ENCODE measurements around the gene SLAMF9. TPM values are rescaled to one million over a fixed set of nuclear protein-coding genes. Genes with fewer than 3 reads are reported as not detected.

The SLAMF9 gene
- total RNA-seq, 1 experiment from 2014 or later = not detected

DNA sequence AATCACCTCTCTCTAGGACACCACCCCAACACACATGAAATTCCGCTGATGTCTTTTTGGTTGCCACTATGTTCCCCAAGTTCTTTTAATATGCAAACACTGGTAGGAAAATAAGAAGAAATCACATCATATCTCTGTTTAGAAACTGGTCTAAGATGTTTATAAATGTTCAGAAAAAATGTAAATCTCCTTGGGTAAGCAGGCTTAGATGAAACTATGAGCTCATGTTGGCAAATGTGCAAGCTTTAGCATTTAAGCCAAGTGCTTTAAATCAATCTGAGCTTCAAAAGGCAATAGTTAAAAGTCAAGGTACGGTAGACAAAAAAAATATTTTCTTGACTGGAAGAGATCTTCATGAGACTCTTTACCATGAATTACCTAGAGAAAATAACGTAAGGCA lies 25.2 kb upstream of the SLAMF9 start:
- ATAC-seq (no peak), DNase-seq (ENCODE audit: low read depth, low spot score) (no peak)
- no peak overlapping the region for H3K4me2 ChIP-seq (ENCODE audit: low read length)
- BruUV-seq (replicated peaks) = no TSS peak
- H3K9ac ChIP-seq (ENCODE audit: low read length) = no peak overlapping the region
- intact Hi-C loops (cut with micrococcal nuclease) = no loop called here
- TF ChIP-seq YY1 (IDR thresholded peaks at IDR 0.05; ENCODE audit: extremely low read depth, insufficient replicate concordance, low read depth, low read length) = no peak
- TF ChIP-seq, protein P1, sequence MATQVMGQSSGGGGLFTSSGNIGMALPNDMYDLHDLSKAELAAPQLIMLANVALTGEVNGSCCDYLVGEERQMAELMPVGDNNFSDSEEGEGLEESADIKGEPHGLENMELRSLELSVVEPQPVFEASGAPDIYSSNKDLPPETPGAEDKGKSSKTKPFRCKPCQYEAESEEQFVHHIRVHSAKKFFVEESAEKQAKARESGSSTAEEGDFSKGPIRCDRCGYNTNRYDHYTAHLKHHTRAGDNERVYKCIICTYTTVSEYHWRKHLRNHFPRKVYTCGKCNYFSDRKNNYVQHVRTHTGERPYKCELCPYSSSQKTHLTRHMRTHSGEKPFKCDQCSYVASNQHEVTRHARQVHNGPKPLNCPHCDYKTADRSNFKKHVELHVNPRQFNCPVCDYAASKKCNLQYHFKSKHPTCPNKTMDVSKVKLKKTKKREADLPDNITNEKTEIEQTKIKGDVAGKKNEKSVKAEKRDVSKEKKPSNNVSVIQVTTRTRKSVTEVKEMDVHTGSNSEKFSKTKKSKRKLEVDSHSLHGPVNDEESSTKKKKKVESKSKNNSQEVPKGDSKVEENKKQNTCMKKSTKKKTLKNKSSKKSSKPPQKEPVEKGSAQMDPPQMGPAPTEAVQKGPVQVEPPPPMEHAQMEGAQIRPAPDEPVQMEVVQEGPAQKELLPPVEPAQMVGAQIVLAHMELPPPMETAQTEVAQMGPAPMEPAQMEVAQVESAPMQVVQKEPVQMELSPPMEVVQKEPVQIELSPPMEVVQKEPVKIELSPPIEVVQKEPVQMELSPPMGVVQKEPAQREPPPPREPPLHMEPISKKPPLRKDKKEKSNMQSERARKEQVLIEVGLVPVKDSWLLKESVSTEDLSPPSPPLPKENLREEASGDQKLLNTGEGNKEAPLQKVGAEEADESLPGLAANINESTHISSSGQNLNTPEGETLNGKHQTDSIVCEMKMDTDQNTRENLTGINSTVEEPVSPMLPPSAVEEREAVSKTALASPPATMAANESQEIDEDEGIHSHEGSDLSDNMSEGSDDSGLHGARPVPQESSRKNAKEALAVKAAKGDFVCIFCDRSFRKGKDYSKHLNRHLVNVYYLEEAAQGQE (IDR thresholded peaks at IDR 0.05; ENCODE audit: low read depth) = no peak
- TF ChIP-seq, protein P2, sequence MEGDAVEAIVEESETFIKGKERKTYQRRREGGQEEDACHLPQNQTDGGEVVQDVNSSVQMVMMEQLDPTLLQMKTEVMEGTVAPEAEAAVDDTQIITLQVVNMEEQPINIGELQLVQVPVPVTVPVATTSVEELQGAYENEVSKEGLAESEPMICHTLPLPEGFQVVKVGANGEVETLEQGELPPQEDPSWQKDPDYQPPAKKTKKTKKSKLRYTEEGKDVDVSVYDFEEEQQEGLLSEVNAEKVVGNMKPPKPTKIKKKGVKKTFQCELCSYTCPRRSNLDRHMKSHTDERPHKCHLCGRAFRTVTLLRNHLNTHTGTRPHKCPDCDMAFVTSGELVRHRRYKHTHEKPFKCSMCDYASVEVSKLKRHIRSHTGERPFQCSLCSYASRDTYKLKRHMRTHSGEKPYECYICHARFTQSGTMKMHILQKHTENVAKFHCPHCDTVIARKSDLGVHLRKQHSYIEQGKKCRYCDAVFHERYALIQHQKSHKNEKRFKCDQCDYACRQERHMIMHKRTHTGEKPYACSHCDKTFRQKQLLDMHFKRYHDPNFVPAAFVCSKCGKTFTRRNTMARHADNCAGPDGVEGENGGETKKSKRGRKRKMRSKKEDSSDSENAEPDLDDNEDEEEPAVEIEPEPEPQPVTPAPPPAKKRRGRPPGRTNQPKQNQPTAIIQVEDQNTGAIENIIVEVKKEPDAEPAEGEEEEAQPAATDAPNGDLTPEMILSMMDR (IDR thresholded peaks at IDR 0.05 in 2 of 3, conservative IDR thresholded peaks at IDR 0.05 in 1 of 3; ENCODE audit: borderline replicate concordance in 1 of 3, insufficient read depth in 1 of 3, low read depth in 2 of 3, low read length in 2 of 3) = no peak
- no peak overlapping the region for H3K27ac ChIP-seq (ENCODE audit: low read depth, low read length)
- H3K36me3 ChIP-seq (ENCODE audit: control insufficient read depth in 1 of 2, insufficient read depth in 2 of 2, low read length in 2 of 2) = no peaks in the 10 kb centered on the region
- H3K9me3 ChIP-seq (ENCODE audit: control insufficient read depth in 1 of 2, insufficient read depth in 1 of 2, low read depth in 1 of 2, low read length in 2 of 2) = no peaks in the 10 kb centered on the region
- no peaks in the 10 kb centered on the region for H4K20me1 ChIP-seq (ENCODE audit: insufficient read depth)
- no peaks in the 10 kb centered on the region for H3K79me2 ChIP-seq (ENCODE audit: insufficient read depth, low read length)
- H3K4me1 ChIP-seq (ENCODE audit: control insufficient read depth in 1 of 2, insufficient read depth in 2 of 2, low read length in 2 of 2) = no peaks in the 10 kb centered on the region
- H3K27me3 ChIP-seq (ENCODE audit: insufficient read depth, low read length) = peaks cover 54% of the 10 kb centered on the region
- CTCF ChIA-PET = no interaction called here
- no peak overlapping the region for H3K4me3 ChIP-seq (replicated peaks in 1 of 2; ENCODE audit: low read depth in 1 of 2, low read length in 2 of 2)
- H2AFZ ChIP-seq (ENCODE audit: low read depth, low read length, poor library complexity, severe bottlenecking) = no peak overlapping the region
- RAD21 ChIA-PET (ENCODE audit: low non-redundant PET in 1 of 2, low total read pairs in 2 of 2, uncharacterized antibody in 2 of 2, unreplicated experiment in 2 of 2) = no interaction called here
- POLR2A ChIA-PET = no interaction called here
- no peaks in the 10 kb centered on the region for H3K9me2 ChIP-seq (ENCODE audit: insufficient read depth)

- H3K27me3 ChIP-seq (ENCODE audit: insufficient read depth, low read length) = peaks cover 47% of the 10 kb centered on the region
- DNase-seq (ENCODE audit: low read depth, low spot score) (no peak), ATAC-seq (no peak)
- BruUV-seq (replicated peaks) = no TSS peak
- no peaks in the 10 kb centered on the region for H3K36me3 ChIP-seq (ENCODE audit: control insufficient read depth in 1 of 2, insufficient read depth in 2 of 2, low read length in 2 of 2)
- H2AFZ ChIP-seq (ENCODE audit: low read depth, low read length, poor library complexity, severe bottlenecking) = no peak overlapping the region
- no peaks in the 10 kb centered on the region for H3K9me2 ChIP-seq (ENCODE audit: insufficient read depth)
- H4K20me1 ChIP-seq (ENCODE audit: insufficient read depth) = no peaks in the 10 kb centered on the region
- no peak overlapping the region for H3K27ac ChIP-seq (ENCODE audit: low read depth, low read length)
- no peak overlapping the region for H3K4me2 ChIP-seq (ENCODE audit: low read length)
- CTCF ChIA-PET = no interaction called here
- no peaks in the 10 kb centered on the region for H3K4me1 ChIP-seq (ENCODE audit: control insufficient read depth in 1 of 2, insufficient read depth in 2 of 2, low read length in 2 of 2)
- H3K9ac ChIP-seq (ENCODE audit: low read length) = no peak overlapping the region
- no peaks in the 10 kb centered on the region for H3K9me3 ChIP-seq (ENCODE audit: control insufficient read depth in 1 of 2, insufficient read depth in 1 of 2, low read depth in 1 of 2, low read length in 2 of 2)
- RAD21 ChIA-PET (ENCODE audit: low non-redundant PET in 1 of 2, low total read pairs in 2 of 2, uncharacterized antibody in 2 of 2, unreplicated experiment in 2 of 2) = no interaction called here
- no peak overlapping the region for H3K4me3 ChIP-seq (replicated peaks in 1 of 2; ENCODE audit: low read depth in 1 of 2, low read length in 2 of 2)
- intact Hi-C loops (cut with micrococcal nuclease) = no loop called here
- POLR2A ChIA-PET = no interaction called here
- H3K79me2 ChIP-seq (ENCODE audit: insufficient read depth, low read length) = no peaks in the 10 kb centered on the region
- TF ChIP-seq ZNF274 (IDR thresholded peaks at IDR 0.05; ENCODE audit: low read depth, low read length) = no peak
- TF ChIP-seq, protein P3, sequence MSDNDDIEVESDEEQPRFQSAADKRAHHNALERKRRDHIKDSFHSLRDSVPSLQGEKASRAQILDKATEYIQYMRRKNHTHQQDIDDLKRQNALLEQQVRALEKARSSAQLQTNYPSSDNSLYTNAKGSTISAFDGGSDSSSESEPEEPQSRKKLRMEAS (IDR thresholded peaks at IDR 0.05) = no peak
- TF ChIP-seq RAD21 (IDR thresholded peaks at IDR 0.05; ENCODE audit: low read depth) = no peak
- no peak for TF ChIP-seq EGR1 (IDR thresholded peaks at IDR 0.05; ENCODE audit: low read depth)
- no peak for TF ChIP-seq EZH2 (IDR thresholded peaks at IDR 0.05)
- TF ChIP-seq CEBPB (IDR thresholded peaks at IDR 0.05; ENCODE audit: low read depth) = no peak
- no peak for TF ChIP-seq POLR2AphosphoS5 (IDR thresholded peaks at IDR 0.05; ENCODE audit: low read depth, low read length)
- TF ChIP-seq TCF7L2 (IDR thresholded peaks at IDR 0.05; ENCODE audit: borderline replicate concordance, extremely low read depth, insufficient read depth, insufficient read length) = no peak
- no peak for TF ChIP-seq POLR2A (IDR thresholded peaks at IDR 0.05; ENCODE audit: borderline replicate concordance, extremely low read depth, insufficient read depth, insufficient read length)
- TF ChIP-seq CBX3 (IDR thresholded peaks at IDR 0.05; ENCODE audit: low read depth) = no peak
- no peak for TF ChIP-seq SRF (IDR thresholded peaks at IDR 0.05; ENCODE audit: low read depth)
- TF ChIP-seq SP1 (IDR thresholded peaks at IDR 0.05; ENCODE audit: low read depth) = no peak
- no peak for TF ChIP-seq FOSL1 (IDR thresholded peaks at IDR 0.05; ENCODE audit: low read depth)
- no peak for TF ChIP-seq ELF1 (IDR thresholded peaks at IDR 0.05; ENCODE audit: borderline replicate concordance, low read depth)
These were observed 24.0 kb upstream of the SLAMF9 start for GRCh38 chr1:159978107-159978398.
